CD14-positive monocyte (primary cell): ENCODE data around the gene GALNTL6. TPM values are rescaled to one million over a fixed set of nuclear protein-coding genes. Genes with fewer than 3 reads are reported as not detected.

Source experiments
- DNase-seq, 3 donors: peaks; one replicate each; pipeline ENCODE4 v3.0.0-alpha.2; 2011 to 2022
- H2AFZ ChIP-seq: 2 replicates; pipeline ENCODE4 v1.6.0; 2012; ENCODE audit warnings: mild to moderate bottlenecking, low read depth, low read length, inconsistent platforms; ENCODE audit not compliant: insufficient read depth, poor library complexity, severe bottlenecking
- H3K27ac ChIP-seq, 2 donors: 1 replicate in 1 of 2; 2 replicates in 1 of 2; pipeline ENCODE4 v1.5.1; 2012 to 2013; ENCODE audit warnings: low read length in 2 of 2, control low read depth in 1 of 2, inconsistent platforms in 1 of 2, low read depth in 1 of 2, mild to moderate bottlenecking in 1 of 2
- H3K27me3 ChIP-seq, 2 donors: one replicate each; pipeline versions ENCODE4 v1.6.0 to v1.6.1; 2011 to 2013; ENCODE audit warnings: low read length in 2 of 2; ENCODE audit not compliant: control insufficient read depth in 2 of 2, insufficient read depth in 2 of 2
- H3K36me3 ChIP-seq, 2 donors: replicated peaks in 1 of 2; 1 replicate in 1 of 2; 2 replicates in 1 of 2; pipeline versions ENCODE4 v1.5.1 to v1.6.1; 2012 to 2013; ENCODE audit warnings: low read length in 2 of 2, control low read depth in 1 of 2, inconsistent platforms in 1 of 2, mild to moderate bottlenecking in 1 of 2; ENCODE audit not compliant: insufficient read depth in 2 of 2, control insufficient read depth in 1 of 2
- H3K4me1 ChIP-seq, 2 donors: 1 replicate in 1 of 2; 2 replicates in 1 of 2; pipeline versions ENCODE4 v1.5.1 to v1.6.1; 2012 to 2013; ENCODE audit warnings: low read length in 2 of 2, control low read depth in 1 of 2, inconsistent platforms in 1 of 2, mild to moderate bottlenecking in 1 of 2, moderate library complexity in 1 of 2; ENCODE audit not compliant: insufficient read depth in 2 of 2, control insufficient read depth in 1 of 2
- H3K4me2 ChIP-seq: replicated peaks from 2 replicates; pipeline ENCODE3; 2012; ENCODE audit warnings: low read length, moderate library complexity, mild to moderate bottlenecking; ENCODE audit not compliant: poor library complexity, severe bottlenecking; ENCODE audit errors: extremely low read depth
- H3K4me3 ChIP-seq, 3 experiments: fragments of 200-600 bp in 1 of 3; sonication (generic) in 1 of 3; replicated peaks in 1 of 3; 1 replicate in 2 of 3; 2 replicates in 1 of 3; pipeline ENCODE4 v1.5.1; 2011 to 2013; ENCODE audit warnings: low read length in 3 of 3, mild to moderate bottlenecking in 3 of 3, control low read depth in 2 of 3, low read depth in 2 of 3, inconsistent platforms in 1 of 3, moderate library complexity in 1 of 3
- H3K79me2 ChIP-seq: 2 replicates; pipeline ENCODE4 v1.6.0; 2012; ENCODE audit warnings: mild to moderate bottlenecking, control low read depth, inconsistent platforms, low read length, moderate library complexity; ENCODE audit not compliant: insufficient read depth
- H3K9ac ChIP-seq: 2 replicates; pipeline ENCODE4 v1.6.0; 2017; ENCODE audit warnings: low read length, mild to moderate bottlenecking; ENCODE audit not compliant: insufficient read depth, poor library complexity, severe bottlenecking
- H3K9me3 ChIP-seq, 2 donors: replicated peaks in 1 of 2; 1 replicate in 1 of 2; 2 replicates in 1 of 2; pipeline versions ENCODE4 v1.5.1 to v1.6.1; 2012 to 2013; ENCODE audit warnings: low read length in 2 of 2, control low read depth in 1 of 2; ENCODE audit not compliant: control insufficient read depth in 1 of 2, insufficient read depth in 1 of 2
- H4K20me1 ChIP-seq: 2 replicates; pipeline ENCODE4 v1.6.0; 2012; ENCODE audit warnings: mild to moderate bottlenecking, low read length, control low read depth, moderate library complexity; ENCODE audit not compliant: insufficient read depth
- H3K27ac Mint-ChIP-seq, 7 donors: one replicate each; pipeline ENCODE4 v1.8.0; 2020; ENCODE audit warnings: mild to moderate bottlenecking in 7 of 7, mixed read lengths in 7 of 7, moderate library complexity in 6 of 7, inconsistent platforms in 2 of 7
- H3K27me3 Mint-ChIP-seq, 3 donors: one replicate each; pipeline ENCODE4 v1.8.0; 2021 to 2022; ENCODE audit warnings: low read depth in 3 of 3, mild to moderate bottlenecking in 3 of 3, mixed read lengths in 3 of 3, moderate library complexity in 3 of 3, inconsistent platforms in 1 of 3
- H3K36me3 Mint-ChIP-seq, 2 donors: one replicate each; pipeline ENCODE4 v1.8.0; 2020; ENCODE audit warnings: mixed read lengths in 2 of 2, inconsistent platforms in 1 of 2, mild to moderate bottlenecking in 1 of 2
- H3K4me1 Mint-ChIP-seq: one replicate; pipeline ENCODE4 v1.8.0; 2020; ENCODE audit warnings: mild to moderate bottlenecking, mixed read lengths
- H3K4me3 Mint-ChIP-seq, 2 donors: one replicate each; pipeline ENCODE4 v1.8.0; 2020; ENCODE audit warnings: mild to moderate bottlenecking in 2 of 2, mixed read lengths in 2 of 2, moderate library complexity in 1 of 2
- H3K9me3 Mint-ChIP-seq, 7 donors: one replicate each; pipeline ENCODE4 v1.8.0; 2020 to 2022; ENCODE audit warnings: mixed read lengths in 7 of 7, mild to moderate bottlenecking in 6 of 7, moderate library complexity in 6 of 7, inconsistent platforms in 2 of 7
- WGBS: methylation state at CpG from one replicate; pipeline ENCODE4 v1.1.5; 2013; ENCODE audit warnings: missing lambda C conversion rate; ENCODE audit not compliant: insufficient coverage; 5-methylcytosine and 5-hydroxymethylcytosine counted together
- intact Hi-C, 2 donors: fragments of 100-400 bp; cut with micrococcal nuclease; formaldehyde crosslinking; loops; one replicate each; pipeline versions ENCODE4 v1.15.0 to v1.15.1; 2023
- polyA plus RNA-seq, 3 donors: library from polyadenylated mRNA; depleted of rRNA in 1 of 3; unstranded in 2 of 3; stranded (reverse) in 1 of 3; fragments of 300-500 nt in 2 of 3; fragments of >200 nt in 1 of 3; fragmentation: Illumina TruSeq in 2 of 3; gene quantifications; 1 replicate in 2 of 3; 2 replicates in 1 of 3; pipeline ENCODE4 v1.2.3, GENCODE V29; 2012 to 2021
- TF ChIP-seq, protein P1 (sequence below): fragments of 200-600 bp; IDR thresholded peaks from one replicate; pipeline ENCODE4 v1.8.0; 2022; ENCODE audit warnings: antibody characterized with exemption, mild to moderate bottlenecking

GALNTL6 gene
- polyA plus RNA-seq, 3 donors: 0.05 TPM; not detected in 2

DNA sequence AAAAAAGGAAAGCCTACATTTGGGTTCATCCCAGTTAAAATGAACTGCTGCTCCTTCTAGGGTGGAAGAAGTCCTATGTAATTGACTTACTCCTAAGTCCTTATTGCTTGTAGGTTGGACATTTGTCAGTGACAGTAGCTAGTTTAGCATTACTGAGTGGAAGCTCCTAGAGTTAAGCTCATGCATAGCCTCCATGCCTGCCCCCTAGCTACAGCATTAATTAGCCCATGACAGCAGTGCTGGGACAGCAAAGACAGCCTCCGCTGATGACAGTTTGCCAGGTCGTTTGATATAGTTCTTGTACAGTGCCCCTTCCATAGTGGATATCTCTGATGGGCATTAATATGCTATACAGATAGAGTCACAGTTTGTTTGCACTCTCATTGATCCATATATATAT lies 18.7 kb upstream of the GALNTL6 start:
- no peaks in the 10 kb centered on the region for H4K20me1 ChIP-seq
- H3K9ac ChIP-seq: no peak overlapping the region
- WGBS: no CpG with 5 or more reads among the region's 2 CpGs
- H3K4me3 ChIP-seq: no peak overlapping the region
- no peaks in the 10 kb centered on the region for H3K9me3 ChIP-seq
- no peaks in the 10 kb centered on the region for H3K79me2 ChIP-seq
- H3K36me3 ChIP-seq: no peaks in the 10 kb centered on the region
- TF ChIP-seq, protein P1, sequence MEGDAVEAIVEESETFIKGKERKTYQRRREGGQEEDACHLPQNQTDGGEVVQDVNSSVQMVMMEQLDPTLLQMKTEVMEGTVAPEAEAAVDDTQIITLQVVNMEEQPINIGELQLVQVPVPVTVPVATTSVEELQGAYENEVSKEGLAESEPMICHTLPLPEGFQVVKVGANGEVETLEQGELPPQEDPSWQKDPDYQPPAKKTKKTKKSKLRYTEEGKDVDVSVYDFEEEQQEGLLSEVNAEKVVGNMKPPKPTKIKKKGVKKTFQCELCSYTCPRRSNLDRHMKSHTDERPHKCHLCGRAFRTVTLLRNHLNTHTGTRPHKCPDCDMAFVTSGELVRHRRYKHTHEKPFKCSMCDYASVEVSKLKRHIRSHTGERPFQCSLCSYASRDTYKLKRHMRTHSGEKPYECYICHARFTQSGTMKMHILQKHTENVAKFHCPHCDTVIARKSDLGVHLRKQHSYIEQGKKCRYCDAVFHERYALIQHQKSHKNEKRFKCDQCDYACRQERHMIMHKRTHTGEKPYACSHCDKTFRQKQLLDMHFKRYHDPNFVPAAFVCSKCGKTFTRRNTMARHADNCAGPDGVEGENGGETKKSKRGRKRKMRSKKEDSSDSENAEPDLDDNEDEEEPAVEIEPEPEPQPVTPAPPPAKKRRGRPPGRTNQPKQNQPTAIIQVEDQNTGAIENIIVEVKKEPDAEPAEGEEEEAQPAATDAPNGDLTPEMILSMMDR: no peak
- no peaks in the 10 kb centered on the region for H3K27me3 Mint-ChIP-seq
- intact Hi-C loops: no loop called here
- H3K9me3 Mint-ChIP-seq: peaks cover 0 to 10% (median 2%) of the 10 kb centered on the region in 7 donors
- no peak overlapping the region for H3K4me2 ChIP-seq
- H3K27ac Mint-ChIP-seq: no peak overlapping the region
- H2AFZ ChIP-seq: no peak overlapping the region
- no peak overlapping the region for H3K27ac ChIP-seq
- no peak overlapping the region for H3K4me3 Mint-ChIP-seq
- H3K27me3 ChIP-seq: no peaks in the 10 kb centered on the region
- no peaks in the 10 kb centered on the region for H3K36me3 Mint-ChIP-seq
- no peak for DNase-seq
- no peaks in the 10 kb centered on the region for H3K4me1 ChIP-seq
- no peaks in the 10 kb centered on the region for H3K4me1 Mint-ChIP-seq

DNA sequence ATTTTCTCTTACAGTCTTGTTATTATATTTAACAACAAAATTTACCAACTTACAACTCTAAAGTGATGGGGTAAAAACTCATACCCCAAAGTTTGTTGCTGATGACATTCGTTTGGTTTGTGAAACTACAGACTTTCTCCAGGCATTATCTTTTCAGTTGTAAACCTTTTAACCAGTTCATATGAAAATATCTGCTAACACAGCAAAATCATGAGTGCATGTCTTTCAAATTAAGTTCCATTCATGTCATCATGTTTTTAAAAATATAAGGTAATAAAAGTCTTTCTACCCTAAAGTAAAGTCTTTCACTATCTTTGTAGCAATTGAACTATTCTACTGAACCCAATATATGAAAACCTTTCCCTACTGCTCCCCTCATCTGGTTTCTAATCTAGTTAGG lies 3.4 kb upstream of the GALNTL6 start:
- H3K36me3 Mint-ChIP-seq: peaks cover 0 to 6% of the 10 kb centered on the region in 2 donors
- intact Hi-C loops: no loop called here
- Histone ChIP-seq H3K4me3 (no peak overlapping the region), H3K9me3 (peaks cover 0 to 6% of the 10 kb centered on the region in 2 donors), H3K36me3 (no peaks in the 10 kb centered on the region), H3K4me1 (peaks cover 15 to 20% of the 10 kb centered on the region in 2 donors), H3K9ac (no peak overlapping the region), H2AFZ (no peak overlapping the region), H3K27me3 (peaks cover 26 to 40% of the 10 kb centered on the region in 2 donors), H3K27ac (no peak overlapping the region), H3K4me2 (no peak overlapping the region), H3K79me2 (no peaks in the 10 kb centered on the region), H4K20me1 (no peaks in the 10 kb centered on the region)
- no CpG with 5 or more reads among the region's 1 CpG for WGBS
- TF ChIP-seq, protein P1: no peak
- H3K27ac Mint-ChIP-seq: no peak overlapping the region
- peaks cover 27 to 41% (median 28%) of the 10 kb centered on the region in 3 donors for H3K27me3 Mint-ChIP-seq
- H3K4me3 Mint-ChIP-seq: no peak overlapping the region
- peaks cover 2 to 11% (median 6%) of the 10 kb centered on the region in 7 donors for H3K9me3 Mint-ChIP-seq
- DNase-seq: no peak
- H3K4me1 Mint-ChIP-seq: peaks cover 13% of the 10 kb centered on the region
